ENCODE results near the gene PDE7B. TPM values are rescaled to one million over a fixed set of nuclear protein-coding genes. Genes with fewer than 3 reads are reported as not detected.

Gene PDE7B
- total and polyA plus RNA-seq, 2 of the 8 experiments (the other 6 are each of a cell fraction or from before 2014, with no cell fraction given) = not detected

DNA sequence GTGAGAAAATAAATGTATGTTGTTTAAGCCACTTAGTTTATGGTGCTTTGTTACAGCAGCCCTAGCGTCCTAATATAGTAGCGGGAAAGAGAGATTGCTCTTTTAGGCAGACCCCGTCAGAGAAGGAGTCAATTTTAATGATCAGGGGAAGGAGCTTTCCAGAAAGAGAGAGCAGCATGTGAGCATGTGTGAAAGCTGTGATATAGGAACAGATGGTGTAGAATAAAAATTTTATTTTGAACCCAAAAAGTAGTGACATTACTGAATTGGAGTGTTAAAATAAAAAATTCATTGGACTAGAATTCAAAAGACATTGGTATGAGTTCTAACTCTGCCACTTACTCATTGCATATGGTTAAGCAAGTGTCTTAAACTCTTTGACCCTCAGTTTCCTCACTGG lies 119.8 kb downstream of the PDE7B start:
- H3K9me3 ChIP-seq (ENCODE audit: insufficient read depth in 2 of 2, low read depth in 1 of 2, low read length in 1 of 2) = no peaks in the 10 kb centered on the region
- H2BK15ac ChIP-seq (ENCODE audit: low read length) = no peak overlapping the region
- no peak overlapping the region for H2BK120ac ChIP-seq (replicated peaks; ENCODE audit: low read depth, low read length)
- no peaks in the 10 kb centered on the region for H3K4me1 ChIP-seq (replicated peaks in 1 of 4; ENCODE audit: control insufficient read depth in 3 of 4, insufficient read depth in 4 of 4, low read length in 3 of 4)
- no peak overlapping the region for H3K56ac ChIP-seq (replicated peaks; ENCODE audit: insufficient read length, low read depth, low read length)
- no peak overlapping the region for H3K27ac ChIP-seq (ENCODE audit: low read depth, low read length)
- WGBS, 2 experiments (ENCODE audit: extremely low coverage in 1 of 2, insufficient coverage in 1 of 2, insufficient read length in 1 of 2, insufficient replicate concordance in 2 of 2, low coverage in 1 of 2, low lambda C conversion rate in 2 of 2, missing lambda C conversion rate in 1 of 2) = 92% methylated on average over 3 of the region's 3 CpGs; no CpG with 5 or more reads in 1 of the 2 experiments
- CTCF ChIA-PET (ENCODE audit: partially characterized antibody) = no interaction called here
- H2AK5ac ChIP-seq (ENCODE audit: low read depth, low read length) = no peak overlapping the region
- DNase-seq (ENCODE audit: low read depth in 1 of 2, low spot score in 2 of 2) (no peak), FAIRE-seq (no peak)
- no peaks in the 10 kb centered on the region for H3K27me3 ChIP-seq (replicated peaks in 1 of 4; ENCODE audit: control insufficient read depth in 3 of 4, extremely low read depth in 1 of 4, insufficient read depth in 3 of 4, low read length in 3 of 4)
- H3K14ac ChIP-seq (ENCODE audit: insufficient read length) = no peak overlapping the region
- no peak overlapping the region for H3K9ac ChIP-seq (replicated peaks in 1 of 4; ENCODE audit: extremely low read depth in 1 of 4, low read depth in 3 of 4, low read length in 3 of 4)
- no peaks in the 10 kb centered on the region for H3K79me2 ChIP-seq (ENCODE audit: control insufficient read depth in 1 of 2, insufficient read depth in 2 of 2, low read length in 2 of 2)
- no peak overlapping the region for H4K8ac ChIP-seq (ENCODE audit: extremely low read depth, insufficient read depth, low read length)
- no peaks in the 10 kb centered on the region for H3K36me3 ChIP-seq (ENCODE audit: control insufficient read depth in 2 of 4, insufficient read depth in 4 of 4, low read length in 3 of 4)
- no peak overlapping the region for H3K4ac ChIP-seq (replicated peaks; ENCODE audit: insufficient read length, low read depth, low read length)
- no peak overlapping the region for H2AFZ ChIP-seq (ENCODE audit: low read length)
- POLR2A ChIA-PET (ENCODE audit: partially characterized antibody) = no interaction called here
- no peak overlapping the region for H2BK20ac ChIP-seq (ENCODE audit: low read length)
- no peak overlapping the region for H4K5ac ChIP-seq (ENCODE audit: insufficient read length, low read depth, low read length)
- H3K23ac ChIP-seq (ENCODE audit: insufficient read length) = no peak overlapping the region
- H2BK5ac ChIP-seq (ENCODE audit: low read depth, low read length) = no peak overlapping the region; the same call in 1 of the 2 replicates
- H3K18ac ChIP-seq (ENCODE audit: extremely low read depth, low read length) = no peak overlapping the region
- no peak overlapping the region for H4K91ac ChIP-seq (replicated peaks; ENCODE audit: insufficient read length, low read length)
- H4K20me1 ChIP-seq (replicated peaks in 1 of 2; ENCODE audit: control insufficient read depth in 1 of 2, insufficient read depth in 2 of 2, low read length in 2 of 2) = no peaks in the 10 kb centered on the region
- no peak overlapping the region for H3K4me3 ChIP-seq (ENCODE audit: extremely low read depth in 1 of 4, insufficient read depth in 2 of 4, low read depth in 3 of 4, low read length in 4 of 4)
- H3K4me2 ChIP-seq (ENCODE audit: insufficient read depth in 1 of 2, low read depth in 2 of 2, low read length in 2 of 2) = no peak overlapping the region
- no peak overlapping the region for H2BK12ac ChIP-seq (ENCODE audit: low read depth, low read length)
- no peaks in the 10 kb centered on the region for H3K23me2 ChIP-seq (ENCODE audit: low read depth, low read length)
- H3K79me1 ChIP-seq (ENCODE audit: low read depth, low read length) = no peaks in the 10 kb centered on the region
- TF ChIP-seq SP1 (IDR thresholded peaks at IDR 0.05; ENCODE audit: low read depth, low read length) = no peak
- no peak for TF ChIP-seq CEBPB (IDR thresholded peaks at IDR 0.05; ENCODE audit: low read depth, low read length)
- no peak for TF ChIP-seq GABPA (IDR thresholded peaks at IDR 0.05; ENCODE audit: borderline replicate concordance, insufficient read depth, low read length)
- TF ChIP-seq, protein P1, sequence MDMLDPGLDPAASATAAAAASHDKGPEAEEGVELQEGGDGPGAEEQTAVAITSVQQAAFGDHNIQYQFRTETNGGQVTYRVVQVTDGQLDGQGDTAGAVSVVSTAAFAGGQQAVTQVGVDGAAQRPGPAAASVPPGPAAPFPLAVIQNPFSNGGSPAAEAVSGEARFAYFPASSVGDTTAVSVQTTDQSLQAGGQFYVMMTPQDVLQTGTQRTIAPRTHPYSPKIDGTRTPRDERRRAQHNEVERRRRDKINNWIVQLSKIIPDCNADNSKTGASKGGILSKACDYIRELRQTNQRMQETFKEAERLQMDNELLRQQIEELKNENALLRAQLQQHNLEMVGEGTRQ (IDR thresholded peaks at IDR 0.05; ENCODE audit: low read length) = no peak
- no peak for TF ChIP-seq ZNF274 (IDR thresholded peaks at IDR 0.05; ENCODE audit: borderline replicate concordance, extremely low read depth, low read length)
- TF ChIP-seq RNF2 (IDR thresholded peaks at IDR 0.05; ENCODE audit: borderline replicate concordance, low read depth, low read length, missing control alignments, poor library complexity, severe bottlenecking) = no peak
- TF ChIP-seq, protein P2, sequence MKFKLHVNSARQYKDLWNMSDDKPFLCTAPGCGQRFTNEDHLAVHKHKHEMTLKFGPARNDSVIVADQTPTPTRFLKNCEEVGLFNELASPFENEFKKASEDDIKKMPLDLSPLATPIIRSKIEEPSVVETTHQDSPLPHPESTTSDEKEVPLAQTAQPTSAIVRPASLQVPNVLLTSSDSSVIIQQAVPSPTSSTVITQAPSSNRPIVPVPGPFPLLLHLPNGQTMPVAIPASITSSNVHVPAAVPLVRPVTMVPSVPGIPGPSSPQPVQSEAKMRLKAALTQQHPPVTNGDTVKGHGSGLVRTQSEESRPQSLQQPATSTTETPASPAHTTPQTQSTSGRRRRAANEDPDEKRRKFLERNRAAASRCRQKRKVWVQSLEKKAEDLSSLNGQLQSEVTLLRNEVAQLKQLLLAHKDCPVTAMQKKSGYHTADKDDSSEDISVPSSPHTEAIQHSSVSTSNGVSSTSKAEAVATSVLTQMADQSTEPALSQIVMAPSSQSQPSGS (IDR thresholded peaks at IDR 0.05; ENCODE audit: low read length) = no peak
- no peak for TF ChIP-seq HDAC2 (IDR thresholded peaks at IDR 0.05; ENCODE audit: borderline replicate concordance in 1 of 2, low read depth in 2 of 2, low read length in 2 of 2)
- TF ChIP-seq HDAC6 (IDR thresholded peaks at IDR 0.05; ENCODE audit: low read depth, low read length) = no peak
- TF ChIP-seq PHF8 (conservative IDR thresholded peaks at IDR 0.05; ENCODE audit: low read depth, low read length) = no peak
- no peak for TF ChIP-seq TCF12 (IDR thresholded peaks at IDR 0.05; ENCODE audit: low read depth, low read length)

Measured in H1 (cell line).